Measurements from ENCODE around the gene TSHZ1.

- TF ChIP-seq CTCF (IDR thresholded peaks at IDR 0.05; ENCODE audit: insufficient read depth, low read length, poor library complexity, severe bottlenecking) (no peak), EZH2phosphoT487 (conservative IDR thresholded peaks at IDR 0.05; ENCODE audit: low read length) (no peak)
These were observed 10.8 kb downstream of the TSHZ1 start for GRCh38 chr18:75221397-75221796.

All from SU-DHL-6 (cell line).